ENCODE data around the gene PXDN.

Gene PXDN

DNA sequence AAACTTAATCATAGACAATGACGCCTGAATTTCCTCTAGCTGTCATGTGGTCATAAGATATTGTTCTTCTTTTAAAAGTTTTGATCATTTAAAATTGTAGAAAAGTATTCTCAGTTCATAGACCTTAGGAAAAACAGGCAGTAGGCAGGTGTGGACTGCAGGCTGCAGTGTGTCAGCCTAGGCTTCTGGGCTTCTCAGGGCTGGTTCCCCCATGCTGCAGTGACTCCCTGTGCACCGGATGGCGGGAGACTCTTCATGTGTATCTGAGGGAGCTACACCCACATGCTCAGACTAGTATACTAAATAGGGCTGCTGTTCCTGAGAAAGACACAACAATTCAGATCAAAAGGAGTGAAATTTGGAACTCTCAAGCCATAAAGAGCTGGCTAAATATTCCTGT is 72.4 kb downstream of the PXDN start:
- Histone ChIP-seq H3F3A (ENCODE audit: control insufficient read depth, insufficient read depth) (no peaks in the 10 kb centered on the region), H3K4me2 (ENCODE audit: low read length) (no peak overlapping the region), H3K27me3 (ENCODE audit: control insufficient read depth, low read length) (no peaks in the 10 kb centered on the region), H3K4me3 (ENCODE audit: low read length) (no peak overlapping the region), H4K20me1 (ENCODE audit: control insufficient read depth, insufficient read depth, low read depth, low read length) (no peaks in the 10 kb centered on the region), H3K36me3 (ENCODE audit: control insufficient read depth, low read length) (no peaks in the 10 kb centered on the region), H3K9me3 (ENCODE audit: control insufficient read depth, insufficient read depth, low read length) (peaks cover 10% of the 10 kb centered on the region; the same call in 1 of the 2 replicates), H3K9me2 (replicated peaks; ENCODE audit: control insufficient read depth, low read length) (no peaks in the 10 kb centered on the region), H3K79me2 (ENCODE audit: control insufficient read depth, low read length) (no peaks in the 10 kb centered on the region), H3K4me1 (ENCODE audit: control insufficient read depth, low read length) (no peaks in the 10 kb centered on the region), H3K27ac (ENCODE audit: low read depth, low read length) (no peak overlapping the region)
- no peak for TF ChIP-seq EZH2phosphoT487 (IDR thresholded peaks at IDR 0.05; ENCODE audit: borderline replicate concordance, low read length)
- TF ChIP-seq, protein P1, sequence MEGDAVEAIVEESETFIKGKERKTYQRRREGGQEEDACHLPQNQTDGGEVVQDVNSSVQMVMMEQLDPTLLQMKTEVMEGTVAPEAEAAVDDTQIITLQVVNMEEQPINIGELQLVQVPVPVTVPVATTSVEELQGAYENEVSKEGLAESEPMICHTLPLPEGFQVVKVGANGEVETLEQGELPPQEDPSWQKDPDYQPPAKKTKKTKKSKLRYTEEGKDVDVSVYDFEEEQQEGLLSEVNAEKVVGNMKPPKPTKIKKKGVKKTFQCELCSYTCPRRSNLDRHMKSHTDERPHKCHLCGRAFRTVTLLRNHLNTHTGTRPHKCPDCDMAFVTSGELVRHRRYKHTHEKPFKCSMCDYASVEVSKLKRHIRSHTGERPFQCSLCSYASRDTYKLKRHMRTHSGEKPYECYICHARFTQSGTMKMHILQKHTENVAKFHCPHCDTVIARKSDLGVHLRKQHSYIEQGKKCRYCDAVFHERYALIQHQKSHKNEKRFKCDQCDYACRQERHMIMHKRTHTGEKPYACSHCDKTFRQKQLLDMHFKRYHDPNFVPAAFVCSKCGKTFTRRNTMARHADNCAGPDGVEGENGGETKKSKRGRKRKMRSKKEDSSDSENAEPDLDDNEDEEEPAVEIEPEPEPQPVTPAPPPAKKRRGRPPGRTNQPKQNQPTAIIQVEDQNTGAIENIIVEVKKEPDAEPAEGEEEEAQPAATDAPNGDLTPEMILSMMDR (IDR thresholded peaks at IDR 0.05; ENCODE audit: low read depth, low read length, poor library complexity, severe bottlenecking): no peak

GRCh38 chr2:1670636-1671035 is 73.7 kb downstream of the PXDN start:
- Histone ChIP-seq H3K27ac (ENCODE audit: low read depth, low read length) (no peak overlapping the region), H3K36me3 (ENCODE audit: control insufficient read depth, low read length) (no peaks in the 10 kb centered on the region), H3K9me3 (ENCODE audit: control insufficient read depth, insufficient read depth, low read length) (peaks cover 3% of the 10 kb centered on the region; the same call in 1 of the 2 replicates), H3K79me2 (ENCODE audit: control insufficient read depth, low read length) (no peaks in the 10 kb centered on the region), H3K9me2 (replicated peaks; ENCODE audit: control insufficient read depth, low read length) (no peaks in the 10 kb centered on the region), H3K4me2 (ENCODE audit: low read length) (no peak overlapping the region), H4K20me1 (ENCODE audit: control insufficient read depth, insufficient read depth, low read depth, low read length) (no peaks in the 10 kb centered on the region), H3K4me1 (ENCODE audit: control insufficient read depth, low read length) (no peaks in the 10 kb centered on the region), H3K27me3 (ENCODE audit: control insufficient read depth, low read length) (no peaks in the 10 kb centered on the region), H3F3A (ENCODE audit: control insufficient read depth, insufficient read depth) (no peaks in the 10 kb centered on the region), H3K4me3 (ENCODE audit: low read length) (no peak overlapping the region)
- TF ChIP-seq, protein P1 (IDR thresholded peaks at IDR 0.05; ENCODE audit: low read depth, low read length, poor library complexity, severe bottlenecking): no peak
- no peak for TF ChIP-seq EZH2phosphoT487 (IDR thresholded peaks at IDR 0.05; ENCODE audit: borderline replicate concordance, low read length)

DNA sequence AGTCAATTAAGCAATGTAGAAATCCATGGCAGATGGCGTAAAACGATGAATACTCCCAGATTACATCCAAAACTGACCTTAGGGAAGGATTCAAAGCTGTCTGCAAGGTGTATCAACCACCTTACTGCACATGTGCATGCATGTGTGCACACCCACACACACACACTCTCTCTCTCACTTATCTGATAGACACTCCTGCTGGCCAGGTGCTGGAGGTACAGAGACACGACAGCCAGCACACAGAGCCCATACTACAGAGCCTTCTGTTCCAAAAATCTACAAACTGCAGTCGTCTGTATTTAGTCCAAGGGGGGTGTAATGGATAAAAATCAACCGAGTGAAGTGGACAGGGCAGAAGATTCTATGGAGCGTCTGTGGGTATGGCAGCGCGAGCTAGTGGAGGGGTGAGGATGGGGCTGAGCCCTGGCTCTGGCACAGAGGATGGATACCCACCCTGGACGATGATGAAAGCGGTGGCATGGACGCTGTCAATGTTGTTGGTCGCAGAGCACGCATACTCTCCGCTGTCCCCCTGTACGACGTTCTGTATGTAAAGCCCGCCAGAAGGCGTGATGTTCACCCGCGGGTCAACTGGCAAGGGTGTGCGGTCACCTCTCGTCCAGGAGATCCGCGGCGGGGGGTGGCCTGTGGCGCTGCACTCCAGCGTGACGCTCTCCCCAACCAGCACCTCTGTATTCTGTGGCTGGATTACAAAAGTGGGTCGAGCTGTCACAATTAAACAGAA is 78.4 kb downstream of the PXDN start:
- Histone ChIP-seq H3K4me3 (ENCODE audit: low read length) (no peak overlapping the region), H3K27ac (ENCODE audit: low read depth, low read length) (no peak overlapping the region), H3K27me3 (ENCODE audit: control insufficient read depth, low read length) (no peaks in the 10 kb centered on the region), H4K20me1 (ENCODE audit: control insufficient read depth, insufficient read depth, low read depth, low read length) (no peaks in the 10 kb centered on the region), H3F3A (ENCODE audit: control insufficient read depth, insufficient read depth) (no peaks in the 10 kb centered on the region), H3K4me1 (ENCODE audit: control insufficient read depth, low read length) (no peaks in the 10 kb centered on the region), H3K9me3 (ENCODE audit: control insufficient read depth, insufficient read depth, low read length) (peaks cover 8% of the 10 kb centered on the region; the same call in 1 of the 2 replicates), H3K9me2 (replicated peaks; ENCODE audit: control insufficient read depth, low read length) (no peaks in the 10 kb centered on the region), H3K79me2 (ENCODE audit: control insufficient read depth, low read length) (no peaks in the 10 kb centered on the region), H3K4me2 (ENCODE audit: low read length) (no peak overlapping the region), H3K36me3 (ENCODE audit: control insufficient read depth, low read length) (no peaks in the 10 kb centered on the region)
- no peak for TF ChIP-seq EZH2phosphoT487 (IDR thresholded peaks at IDR 0.05; ENCODE audit: borderline replicate concordance, low read length)
- TF ChIP-seq, protein P1 (IDR thresholded peaks at IDR 0.05; ENCODE audit: low read depth, low read length, poor library complexity, severe bottlenecking): no peak

Measured in DOHH2 (cell line).